ENCODE data around the gene FRY.

Gene FRY

DNA sequence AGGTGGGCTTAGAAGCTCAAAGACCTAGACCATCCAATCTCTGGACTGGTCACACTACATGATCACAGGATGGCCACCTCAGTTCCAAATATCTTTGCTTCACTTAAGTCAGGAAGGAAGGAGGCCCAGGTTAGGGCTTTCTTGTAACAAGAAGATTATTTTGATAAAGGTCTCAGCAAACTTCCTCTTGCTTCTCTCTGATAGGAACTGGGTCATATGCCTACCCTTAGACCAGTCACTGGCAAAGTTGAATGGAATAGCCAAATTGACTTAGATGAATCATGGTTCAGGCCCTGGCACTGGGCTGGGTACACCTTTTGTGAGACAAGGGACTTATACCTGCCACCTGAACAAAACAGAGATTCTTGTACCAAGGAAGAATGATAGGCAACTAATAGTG lies 11.0 kb downstream of the FRY start:
- Histone ChIP-seq H3F3A (ENCODE audit: low read depth) (no peaks in the 10 kb centered on the region), H3K36me3 (ENCODE audit: insufficient read depth, low read length) (no peaks in the 10 kb centered on the region), H3K27me3 (ENCODE audit: insufficient read depth, low read length, poor library complexity, severe bottlenecking) (no peaks in the 10 kb centered on the region), H4K20me1 (ENCODE audit: insufficient read depth, low read length, poor library complexity, severe bottlenecking) (no peaks in the 10 kb centered on the region), H3K4me3 (ENCODE audit: low read length, poor library complexity, severe bottlenecking) (no peak overlapping the region), H2AFZ (ENCODE audit: low read length) (no peak overlapping the region), H3K9ac (ENCODE audit: low read depth, low read length, poor library complexity, severe bottlenecking) (no peak overlapping the region), H3K4me2 (ENCODE audit: low read depth, low read length, poor library complexity, severe bottlenecking) (peak overlapping the region; percentile 25), H3K4me1 (ENCODE audit: insufficient read depth, low read length, poor library complexity, severe bottlenecking) (peaks cover 34% of the 10 kb centered on the region), H3K9me3 (ENCODE audit: insufficient read depth, low read depth, low read length) (no peaks in the 10 kb centered on the region), H3K79me2 (ENCODE audit: insufficient read depth, low read length) (no peaks in the 10 kb centered on the region), H3K9me2 (replicated peaks; ENCODE audit: low read depth, low read length) (no peaks in the 10 kb centered on the region)
- TF ChIP-seq EZH2phosphoT487 (IDR thresholded peaks at IDR 0.05; ENCODE audit: borderline replicate concordance) (no peak), CTCF (conservative IDR thresholded peaks at IDR 0.05; ENCODE audit: low read length) (no peak)

- Histone ChIP-seq H3K4me3 (ENCODE audit: low read length, poor library complexity, severe bottlenecking) (no peak overlapping the region), H3K9me3 (ENCODE audit: insufficient read depth, low read depth, low read length) (no peaks in the 10 kb centered on the region), H3K9me2 (replicated peaks; ENCODE audit: low read depth, low read length) (no peaks in the 10 kb centered on the region), H3F3A (ENCODE audit: low read depth) (no peaks in the 10 kb centered on the region), H3K9ac (ENCODE audit: low read depth, low read length, poor library complexity, severe bottlenecking) (no peak overlapping the region), H4K20me1 (ENCODE audit: insufficient read depth, low read length, poor library complexity, severe bottlenecking) (no peaks in the 10 kb centered on the region), H2AFZ (ENCODE audit: low read length) (no peak overlapping the region), H3K4me1 (ENCODE audit: insufficient read depth, low read length, poor library complexity, severe bottlenecking) (peaks cover 51% of the 10 kb centered on the region), H3K36me3 (ENCODE audit: insufficient read depth, low read length) (no peaks in the 10 kb centered on the region), H3K27me3 (ENCODE audit: insufficient read depth, low read length, poor library complexity, severe bottlenecking) (no peaks in the 10 kb centered on the region), H3K4me2 (ENCODE audit: low read depth, low read length, poor library complexity, severe bottlenecking) (no peak overlapping the region), H3K79me2 (ENCODE audit: insufficient read depth, low read length) (no peaks in the 10 kb centered on the region)
- TF ChIP-seq CTCF (conservative IDR thresholded peaks at IDR 0.05; ENCODE audit: low read length), result no peak
- TF ChIP-seq EZH2phosphoT487 (IDR thresholded peaks at IDR 0.05; ENCODE audit: borderline replicate concordance), result no peak
Measured at GRCh38 chr13:32044446-32044845, 12.9 kb downstream of the FRY start.

DNA sequence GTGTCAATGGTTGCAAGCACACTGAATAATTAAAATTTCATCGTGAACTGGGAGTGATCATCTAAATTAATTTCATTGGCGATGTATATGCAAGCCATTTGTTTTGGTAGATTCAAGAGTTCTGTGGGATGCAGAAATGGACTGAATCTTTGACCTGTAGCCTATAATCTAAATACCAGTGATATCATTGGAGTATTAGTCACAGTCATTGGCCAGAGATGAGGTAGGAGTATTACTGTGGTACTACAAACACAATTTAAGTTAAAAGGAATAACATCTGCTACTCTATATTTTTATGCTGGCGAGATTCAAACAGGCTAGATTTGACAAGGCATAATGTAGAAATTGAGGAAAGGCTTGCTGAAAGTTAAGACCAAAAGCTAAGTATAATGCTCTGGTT lies 14.0 kb downstream of the FRY start:
- no peaks in the 10 kb centered on the region for H3K9me2 ChIP-seq (replicated peaks; ENCODE audit: low read depth, low read length)
- no peaks in the 10 kb centered on the region for H3K27me3 ChIP-seq (ENCODE audit: insufficient read depth, low read length, poor library complexity, severe bottlenecking)
- no peaks in the 10 kb centered on the region for H3K36me3 ChIP-seq (ENCODE audit: insufficient read depth, low read length)
- H3F3A ChIP-seq (ENCODE audit: low read depth), result no peaks in the 10 kb centered on the region
- H3K9ac ChIP-seq (ENCODE audit: low read depth, low read length, poor library complexity, severe bottlenecking), result no peak overlapping the region
- no peak overlapping the region for H3K4me2 ChIP-seq (ENCODE audit: low read depth, low read length, poor library complexity, severe bottlenecking)
- no peak overlapping the region for H2AFZ ChIP-seq (ENCODE audit: low read length)
- no peak overlapping the region for H3K4me3 ChIP-seq (ENCODE audit: low read length, poor library complexity, severe bottlenecking)
- H3K79me2 ChIP-seq (ENCODE audit: insufficient read depth, low read length), result no peaks in the 10 kb centered on the region
- no peaks in the 10 kb centered on the region for H3K9me3 ChIP-seq (ENCODE audit: insufficient read depth, low read depth, low read length)
- H4K20me1 ChIP-seq (ENCODE audit: insufficient read depth, low read length, poor library complexity, severe bottlenecking), result no peaks in the 10 kb centered on the region
- TF ChIP-seq EZH2phosphoT487 (IDR thresholded peaks at IDR 0.05; ENCODE audit: borderline replicate concordance) (no peak), CTCF (conservative IDR thresholded peaks at IDR 0.05; ENCODE audit: low read length) (no peak)
- peaks cover 51% of the 10 kb centered on the region for H3K4me1 ChIP-seq (ENCODE audit: insufficient read depth, low read length, poor library complexity, severe bottlenecking)
